Tibial nerve (tissue), 4 donors: ENCODE measurements around the gene CDCP2.
A peak's percentile ranks its signal among the peaks of the same experiment; 100 is the strongest.

Source experiments
- CTCF ChIP-seq, 5 experiments: fragments of 200-600 bp in 3 of 5; fragments of 450-650 bp in 2 of 5; sonication (generic) in 3 of 5; IDR thresholded peaks; one replicate each; pipeline ENCODE4 v1.5.1; 2016 to 2019; ENCODE audit warnings: antibody characterized with exemption in 5 of 5, mild to moderate bottlenecking in 3 of 5, moderate library complexity in 2 of 5
- EP300 ChIP-seq, 2 donors: sonication (generic); formaldehyde crosslinking; IDR thresholded peaks; one replicate each; pipeline ENCODE4 v1.6.1; 2017; ENCODE audit warnings: antibody characterized with exemption in 2 of 2, mild to moderate bottlenecking in 1 of 2
- POLR2A ChIP-seq, 2 donors: fragments of 450-650 bp; IDR thresholded peaks; one replicate each; pipeline ENCODE4 v1.6.1; 2017; ENCODE audit warnings: antibody characterized with exemption in 2 of 2, mild to moderate bottlenecking in 2 of 2, moderate library complexity in 2 of 2

GRCh38 chr1:54125386-54126070, 27.3 kb downstream of the CDCP2 start:
- TF ChIP-seq CTCF (IDR thresholded peaks at IDR 0.05) (peak in 3 of 5 experiments; percentile 3 to 21 (median 10)), EP300 (IDR thresholded peaks at IDR 0.05) (no peak), POLR2A (IDR thresholded peaks at IDR 0.05) (no peak)
